Left cardiac atrium (tissue), 4 donors: ENCODE results near the gene SLC4A11. TPM values are rescaled to one million over a fixed set of nuclear protein-coding genes. Genes with fewer than 3 reads are reported as not detected.
"Not testable (repeated sequence)": the region's sequence is repeated elsewhere in the genome, so short reads cannot be mapped to it uniquely, and the experiment has no call there.

Experiments
- ATAC-seq, 2 donors: fragments of 200-7000 bp; cut with Tn5 transposase; one replicate each; pipeline ENCODE4 v1.9.1; 2020; ENCODE audit warnings: mild to moderate bottlenecking in 2 of 2, moderate library complexity in 2 of 2
- DNase-seq: peaks from one replicate; pipeline ENCODE4 v3.0.0-alpha.2; 2020
- intact Hi-C, 2 donors: fragments of 100-400 bp; cut with DNase I; formaldehyde crosslinking; loops; one replicate each; pipeline versions ENCODE4 v1.14.1 to v1.15.1; 2022 to 2023
- total RNA-seq, 2 donors: library from RNA; stranded (reverse); fragmentation: NEBNext Ultra II Directional; extraction: Animal tissue kit (Norgen Biotek cat#: 25700); gene quantifications; one replicate each; pipeline ENCODE4 v1.2.1, GENCODE V29; 2021
- donor health status: DM: no; HTN: yes; CAD: no.
- donor health status: DM: no; HTN: yes; CAD: no; lungs with severe emphysema.
- donor health status: DM: yes; HTN: yes; CAD: no.
- donor health status: Dilated cardiomyopathy.

SLC4A11 gene
- total RNA-seq, 2 donors from 2014 or later: 0.52 to 0.68 TPM

DNA sequence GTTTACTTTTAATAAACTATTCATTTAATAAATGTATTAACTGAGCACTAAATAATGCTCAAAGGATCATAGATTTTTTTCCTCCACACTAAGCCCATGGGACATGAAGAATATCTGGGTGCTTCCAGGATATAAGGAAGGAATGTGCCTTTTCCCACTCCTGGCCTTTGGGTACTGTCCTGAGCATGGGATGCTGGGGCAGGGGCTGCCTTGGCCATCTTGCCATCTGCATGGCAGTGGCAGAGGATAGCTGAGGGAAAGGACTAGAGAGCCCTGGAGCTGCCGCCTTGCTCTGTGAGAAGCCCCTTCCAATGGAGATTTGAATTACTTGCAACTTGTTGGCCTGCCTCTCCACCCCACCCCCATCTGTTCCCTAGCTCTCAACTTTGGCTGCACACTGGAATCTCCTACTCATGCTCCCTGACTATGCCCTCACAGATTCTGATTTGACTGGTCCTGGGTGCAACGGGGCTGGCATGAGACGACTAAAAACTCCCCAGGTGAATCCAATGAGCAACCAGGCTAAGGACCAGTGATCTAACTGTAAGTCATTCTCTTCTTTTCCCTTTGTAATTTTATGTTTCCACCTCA is 50.1 kb downstream of the SLC4A11 start:
- DNase-seq: no peak
- ATAC-seq: no peak
- intact Hi-C loops: no loop called here

DNA sequence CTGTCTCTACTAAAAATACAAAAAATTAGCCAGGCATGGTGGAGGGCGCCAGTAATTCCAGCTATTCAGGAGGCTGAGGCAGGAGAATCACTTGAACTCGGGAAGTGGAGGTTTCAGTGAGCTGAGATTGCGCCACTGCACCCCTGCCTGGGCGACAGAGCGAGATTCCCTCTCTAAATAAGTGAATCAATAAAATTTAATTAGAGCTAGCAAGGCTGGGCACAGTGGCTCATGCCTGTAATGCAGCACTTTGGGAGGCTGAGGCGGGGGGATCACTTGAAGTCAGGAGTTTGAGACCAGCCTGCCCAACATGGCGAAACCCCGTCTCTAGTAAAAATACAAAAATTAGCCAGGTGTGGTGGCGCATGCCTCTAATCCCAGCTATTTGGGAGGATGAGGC is 51.1 kb downstream of the SLC4A11 start:
- DNase-seq, intact Hi-C loops, ATAC-seq: not testable (repeated sequence)

DNA sequence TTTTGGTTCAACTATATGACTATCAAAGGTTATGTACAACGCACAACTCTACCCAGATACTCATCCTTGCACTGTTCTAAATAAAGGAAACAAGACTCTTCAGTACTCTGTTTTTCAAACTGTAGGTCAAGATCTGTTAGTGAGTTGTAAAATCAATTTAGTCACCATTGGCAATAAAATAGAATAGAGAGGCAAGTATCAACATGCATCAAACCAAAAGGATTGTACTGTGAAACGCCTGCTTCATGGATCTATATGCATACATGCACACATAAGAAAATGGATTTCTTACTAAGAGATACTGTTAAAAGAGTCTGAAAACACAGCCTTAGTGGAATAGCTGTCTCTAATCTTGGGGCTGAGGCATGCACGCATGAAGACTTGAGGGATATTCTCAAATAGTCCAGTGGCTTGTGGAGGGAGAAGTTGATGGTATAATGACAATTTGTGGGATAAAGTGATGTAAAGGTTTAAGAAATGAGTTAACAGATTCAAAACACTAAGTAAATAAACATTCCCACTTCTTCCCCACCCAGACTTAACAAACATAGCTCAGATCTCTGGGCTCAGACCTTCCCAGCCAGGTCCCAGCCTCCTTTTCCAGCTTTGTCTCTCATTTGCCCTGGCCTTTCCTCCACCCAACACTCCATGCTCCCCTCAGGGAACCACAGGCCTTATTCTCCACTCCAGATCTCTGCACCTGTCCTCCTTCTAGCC is 54.9 kb downstream of the SLC4A11 start:
- DNase-seq (no peak), ATAC-seq (no peak)
- intact Hi-C loops: no loop called here

DNA sequence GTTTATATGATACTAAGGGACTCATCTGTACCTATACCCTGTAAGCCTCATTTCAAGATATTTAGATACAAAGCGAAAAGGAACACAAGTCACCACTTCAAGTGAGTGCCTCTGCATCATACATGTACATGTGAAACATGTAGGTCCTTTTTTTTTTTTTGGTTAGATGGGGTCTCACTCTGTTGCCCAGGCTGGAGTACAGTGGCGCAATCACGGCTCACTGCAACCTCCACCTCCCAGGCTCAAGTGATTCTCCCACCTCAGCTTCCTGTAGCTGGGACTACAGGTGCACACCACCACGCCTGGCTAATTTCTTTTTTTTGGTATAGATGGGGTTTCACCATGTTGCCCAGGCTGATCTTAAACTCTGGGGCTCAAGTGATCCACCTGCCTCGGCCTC is 56.6 kb downstream of the SLC4A11 start:
- DNase-seq, intact Hi-C loops, ATAC-seq: not testable (repeated sequence)

DNA sequence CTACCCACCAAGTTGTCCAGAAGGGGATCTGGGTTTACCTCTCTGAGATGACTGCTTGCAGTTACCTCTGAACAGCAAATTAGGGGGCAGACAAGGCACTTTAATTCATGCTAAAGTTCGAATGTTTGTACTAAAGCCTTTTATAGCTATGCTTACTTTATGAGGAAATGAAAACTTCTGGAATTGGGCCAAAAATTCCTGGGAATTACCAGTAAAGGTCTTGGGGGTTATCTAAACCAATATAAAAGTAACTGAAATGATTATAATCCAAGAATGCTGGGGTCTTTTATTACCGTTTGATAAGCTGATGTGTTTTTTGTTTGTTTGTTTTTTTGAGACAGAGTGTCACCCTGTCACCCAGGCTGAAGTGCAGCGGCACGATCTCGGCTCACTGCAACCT is 57.7 kb downstream of the SLC4A11 start:
- ATAC-seq (no peak), DNase-seq (no peak)
- intact Hi-C loops: no loop called here

DNA sequence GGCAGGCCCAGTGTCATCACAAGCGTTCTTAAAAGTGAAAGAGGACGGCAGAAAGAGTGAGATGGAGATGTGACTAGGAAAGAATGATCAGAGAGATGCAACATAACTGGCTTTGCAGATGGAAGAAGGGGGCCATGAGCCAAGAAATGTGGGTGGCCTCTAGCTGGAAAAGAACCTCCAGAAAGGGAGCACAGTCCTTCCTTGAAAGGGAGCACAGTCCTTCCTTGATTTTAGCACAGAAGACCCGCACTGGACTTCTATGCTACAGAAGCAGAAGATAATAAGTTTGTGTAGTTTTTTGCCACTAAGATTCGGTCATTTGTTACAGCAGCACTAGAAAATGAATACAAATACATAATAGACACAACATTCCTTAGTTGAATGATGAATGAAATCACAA is 58.7 kb downstream of the SLC4A11 start:
- intact Hi-C loops: no loop called here
- ATAC-seq (no peak), DNase-seq (no peak)

DNA sequence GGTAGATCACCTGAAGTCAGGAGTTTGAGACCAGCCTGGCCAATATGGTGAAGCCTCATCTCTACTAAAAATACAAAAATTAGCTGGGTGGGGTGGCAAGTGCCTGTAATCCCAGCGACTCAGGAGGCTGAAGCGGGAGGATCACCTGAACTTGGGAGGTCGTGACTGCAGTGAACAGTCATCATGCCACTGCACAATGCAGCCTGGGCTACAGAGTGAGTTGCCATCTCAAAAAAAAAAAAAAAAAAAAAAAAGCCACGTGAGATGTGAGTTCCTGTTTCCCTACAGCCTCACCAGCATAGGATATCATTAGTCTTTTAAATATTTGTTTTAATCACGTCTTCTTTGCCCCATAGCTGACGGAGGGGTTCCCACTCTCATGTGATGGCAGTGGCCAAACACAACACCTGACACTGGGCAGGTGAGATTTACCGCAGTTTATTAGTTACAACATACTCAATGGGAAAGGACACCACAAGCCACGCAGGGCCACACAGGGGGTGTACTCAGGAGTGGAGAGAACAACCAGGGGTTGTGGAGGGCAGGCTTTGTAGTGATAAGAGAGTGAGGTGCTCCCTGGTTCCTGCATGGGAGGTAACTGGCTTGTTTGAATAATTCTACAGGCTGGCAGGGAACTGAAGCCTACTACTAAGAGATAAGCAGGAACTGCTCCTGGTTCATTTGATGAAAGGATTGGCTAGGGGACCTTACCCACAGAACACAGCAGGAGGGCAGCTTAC is 61.1 kb downstream of the SLC4A11 start:
- ATAC-seq (no peak), DNase-seq (no peak)
- intact Hi-C loops: loop anchor here in 1 of 2 donors (10.0 kb wide), 1 partner anchor 227 kb away; the partner anchor contains the start of gene DNAAF9

Other genes starting within 250 kb of the SLC4A11 start
- not detected for gene GNRH2, start 195.6 kb downstream of the SLC4A11 start, total RNA-seq
- gene MRPS26, start 193.1 kb downstream of the SLC4A11 start, total RNA-seq: 10 to 100 TPM; 42.7 to 42.8 TPM
- gene OXT, start 167.6 kb downstream of the SLC4A11 start, total RNA-seq: under 1 TPM; 0.65 to 0.92 TPM
- not detected for gene AVP, start 154.5 kb downstream of the SLC4A11 start, total RNA-seq
- gene FASTKD5, start 79.3 kb downstream of the SLC4A11 start, total RNA-seq: 10 to 100 TPM; 18.2 to 22.5 TPM
- gene UBOX5, start 79.3 kb downstream of the SLC4A11 start, total RNA-seq: 1 to 10 TPM; 3.2 to 4.0 TPM
- gene LZTS3, start 65.6 kb downstream of the SLC4A11 start, total RNA-seq: 10 to 100 TPM; 12.0 to 13.2 TPM
- 10 to 100 TPM; 39.3 to 44.8 TPM for gene DDRGK1, start 34.5 kb downstream of the SLC4A11 start, total RNA-seq
- gene ITPA, start 29.7 kb downstream of the SLC4A11 start, total RNA-seq: 10 to 100 TPM; 18.7 to 25.7 TPM
- gene DNAAF9, start 168.5 kb upstream of the SLC4A11 start, total RNA-seq: 10 to 100 TPM; 17.2 TPM
- 10 to 100 TPM; 29.0 to 34.5 TPM for gene ATRN, start 231.8 kb upstream of the SLC4A11 start, total RNA-seq